B cell (primary cell): ENCODE measurements around the gene HUS1B.

Experiments used
- CTCF ChIP-seq: fragments of 200-600 bp; IDR thresholded peaks from one replicate; pipeline ENCODE4 v1.8.0; 2022; ENCODE audit warnings: antibody characterized with exemption, mild to moderate bottlenecking
- EZH2 ChIP-seq: IDR thresholded peaks from 2 replicates; pipeline ENCODE4 v1.6.1; 2012; ENCODE audit warnings: borderline replicate concordance, low read depth, mild to moderate bottlenecking, moderate library complexity, low read length; ENCODE audit not compliant: insufficient read depth, poor library complexity, severe bottlenecking

- no peak for TF ChIP-seq CTCF
- no peak for TF ChIP-seq EZH2
Measured at GRCh38 chr6:704046-704445, 47.1 kb upstream of the HUS1B start.
